ENCODE results near the gene PSMD2. TPM values are rescaled to one million over a fixed set of nuclear protein-coding genes. Genes with fewer than 3 reads are reported as not detected.

Gene PSMD2
- total and polyA plus RNA-seq, 11 donors: 82.3 to 443 (median 232) TPM

GRCh38 chr3:184305577-184305976 lies 6.5 kb downstream of the PSMD2 start:
- Histone ChIP-seq H3K4me1 (peaks cover 0 to 4% (median 3%) of the 10 kb centered on the region in 12 donors), H3K27ac (no peak overlapping the region), H3K27me3 (no peaks in the 10 kb centered on the region), H3K9me3 (no peaks in the 10 kb centered on the region), H3K4me3 (no peak overlapping the region), H3K36me3 (peaks cover 5 to 92% (median 86%) of the 10 kb centered on the region in 9 donors)
- DNase-seq (no peak), ATAC-seq (peak in 1 of 4 donors; percentile 23)
- 57 to 75% (median 67%) methylated on average over 1 of the region's 1 CpG for WGBS, 4 donors
- intact Hi-C loops (cut with DNase I): loop anchor here in 1 of 10 donors (5.0 kb wide), 1 partner anchor 52 kb away; no protein-coding TSS in a partner anchor
- TF ChIP-seq, protein P1, sequence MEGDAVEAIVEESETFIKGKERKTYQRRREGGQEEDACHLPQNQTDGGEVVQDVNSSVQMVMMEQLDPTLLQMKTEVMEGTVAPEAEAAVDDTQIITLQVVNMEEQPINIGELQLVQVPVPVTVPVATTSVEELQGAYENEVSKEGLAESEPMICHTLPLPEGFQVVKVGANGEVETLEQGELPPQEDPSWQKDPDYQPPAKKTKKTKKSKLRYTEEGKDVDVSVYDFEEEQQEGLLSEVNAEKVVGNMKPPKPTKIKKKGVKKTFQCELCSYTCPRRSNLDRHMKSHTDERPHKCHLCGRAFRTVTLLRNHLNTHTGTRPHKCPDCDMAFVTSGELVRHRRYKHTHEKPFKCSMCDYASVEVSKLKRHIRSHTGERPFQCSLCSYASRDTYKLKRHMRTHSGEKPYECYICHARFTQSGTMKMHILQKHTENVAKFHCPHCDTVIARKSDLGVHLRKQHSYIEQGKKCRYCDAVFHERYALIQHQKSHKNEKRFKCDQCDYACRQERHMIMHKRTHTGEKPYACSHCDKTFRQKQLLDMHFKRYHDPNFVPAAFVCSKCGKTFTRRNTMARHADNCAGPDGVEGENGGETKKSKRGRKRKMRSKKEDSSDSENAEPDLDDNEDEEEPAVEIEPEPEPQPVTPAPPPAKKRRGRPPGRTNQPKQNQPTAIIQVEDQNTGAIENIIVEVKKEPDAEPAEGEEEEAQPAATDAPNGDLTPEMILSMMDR (IDR thresholded peaks at IDR 0.05): peak in 9 of 12 donors; percentile 6 to 39 (median 28)
- TF ChIP-seq POLR2A (IDR thresholded peaks at IDR 0.05): no peak

GRCh38 chr3:184306341-184306972 lies 7.4 kb downstream of the PSMD2 start:
- Histone ChIP-seq H3K9me3 (no peaks in the 10 kb centered on the region), H3K27ac (no peak overlapping the region), H3K27me3 (no peaks in the 10 kb centered on the region), H3K36me3 (peaks cover 5 to 84% (median 77%) of the 10 kb centered on the region in 9 donors), H3K4me3 (no peak overlapping the region), H3K4me1 (no peaks in the 10 kb centered on the region)
- DNase-seq (no peak), ATAC-seq (no peak)
- intact Hi-C loops (cut with DNase I): loop anchor here in 1 of 10 donors (5.0 kb wide), 1 partner anchor 51 kb away; no protein-coding TSS in a partner anchor
- TF ChIP-seq, protein P1 (IDR thresholded peaks at IDR 0.05): no peak
- no peak for TF ChIP-seq POLR2A (IDR thresholded peaks at IDR 0.05)
- 89 to 95% (median 91%) methylated on average over 4 of the region's 4 CpGs for WGBS, 4 donors

DNA sequence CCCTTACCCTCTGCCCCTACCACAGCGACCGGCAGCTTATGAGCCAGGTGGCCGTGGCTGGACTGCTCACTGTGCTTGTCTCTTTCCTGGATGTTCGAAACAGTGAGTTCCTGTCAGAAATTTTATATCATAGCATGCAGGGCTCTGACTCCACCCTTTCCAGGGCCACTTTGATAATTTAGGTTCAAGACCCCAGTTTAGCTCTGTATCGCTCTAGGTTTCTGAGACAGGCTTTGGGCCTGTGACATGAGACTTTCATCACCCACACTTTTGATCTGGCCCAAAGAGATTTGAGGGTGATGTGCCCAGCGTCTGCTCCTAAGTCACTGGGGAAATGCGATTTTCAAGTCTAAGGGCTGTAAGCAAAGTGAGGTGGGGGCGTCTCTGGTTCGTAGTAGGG lies 8.9 kb downstream of the PSMD2 start:
- ATAC-seq (no peak), DNase-seq (no peak)
- Histone ChIP-seq H3K9me3 (no peaks in the 10 kb centered on the region), H3K27me3 (no peaks in the 10 kb centered on the region), H3K4me1 (no peaks in the 10 kb centered on the region), H3K36me3 (peaks cover 5 to 69% (median 63%) of the 10 kb centered on the region in 9 donors), H3K27ac (no peak overlapping the region), H3K4me3 (no peak overlapping the region)
- intact Hi-C loops (cut with DNase I): loop anchor here in 1 of 10 donors (5.0 kb wide), 1 partner anchor 49 kb away; no protein-coding TSS in a partner anchor
- no peak for TF ChIP-seq POLR2A (IDR thresholded peaks at IDR 0.05)
- TF ChIP-seq, protein P1 (IDR thresholded peaks at IDR 0.05): no peak
- WGBS, 4 donors: 93 to 98% (median 94%) methylated on average over 9 of the region's 9 CpGs

- DNase-seq (peak in 2 of 5 donors; percentile 3 to 13), ATAC-seq (no peak)
- intact Hi-C loops (cut with DNase I): loop anchor here in 1 of 10 donors (5.0 kb wide), 1 partner anchor 49 kb away; no protein-coding TSS in a partner anchor
- 63 to 74% (median 67%) methylated on average over 7 of the region's 7 CpGs for WGBS, 4 donors
- Histone ChIP-seq H3K27ac (no peak overlapping the region), H3K9me3 (no peaks in the 10 kb centered on the region), H3K4me1 (peaks cover 0 to 2% (median 0%) of the 10 kb centered on the region in 12 donors), H3K27me3 (no peaks in the 10 kb centered on the region), H3K36me3 (peaks cover 2 to 61% (median 55%) of the 10 kb centered on the region in 9 donors), H3K4me3 (no peak overlapping the region)
- TF ChIP-seq POLR2A (IDR thresholded peaks at IDR 0.05): no peak
- TF ChIP-seq, protein P1 (IDR thresholded peaks at IDR 0.05): no peak
These were observed 9.7 kb downstream of the PSMD2 start for GRCh38 chr3:184308744-184309143.

All from heart left ventricle (tissue), 16 donors.